HG03108 (cell line): ENCODE measurements around the gene KRT27.

ENCODE experiments used
- ATAC-seq: cut with Tn5 transposase; IDR thresholded peaks from one replicate; pipeline ENCODE4 v1.9.1; 2021; ENCODE audit warnings: moderate library complexity; ENCODE audit not compliant: unreplicated experiment

KRT27 gene

GRCh38 chr17:40810494-40810893, 28.1 kb upstream of the KRT27 start:
- no peak for ATAC-seq

GRCh38 chr17:40809721-40810421, 27.5 kb upstream of the KRT27 start:
- ATAC-seq, result no peak

- ATAC-seq, result no peak
These were observed 23.8 kb upstream of the KRT27 start for GRCh38 chr17:40806131-40806530.

- no peak for ATAC-seq
These were observed 21.3 kb upstream of the KRT27 start for GRCh38 chr17:40803617-40804082.

GRCh38 chr17:40801157-40801556, 18.8 kb upstream of the KRT27 start:
- no peak for ATAC-seq

- no peak for ATAC-seq
These were observed 18.0 kb upstream of the KRT27 start for GRCh38 chr17:40800381-40800780.

- ATAC-seq, result no peak
These were observed 17.5 kb upstream of the KRT27 start, which contains the start of gene KRT28 for GRCh38 chr17:40799859-40800258. TSS of gene KRT28 (minus strand) at chr17:40799959. CDS start at chr17:40799893, 66 bp downstream.

- ATAC-seq, result no peak
These were observed 14.5 kb upstream of the KRT27 start for GRCh38 chr17:40796846-40797245.

GRCh38 chr17:40795019-40795667, 12.8 kb upstream of the KRT27 start:
- ATAC-seq, result no peak

- ATAC-seq, result no peak
These were observed 12.1 kb upstream of the KRT27 start for GRCh38 chr17:40794466-40794865.

GRCh38 chr17:40793832-40794231, 11.5 kb upstream of the KRT27 start:
- no peak for ATAC-seq

- ATAC-seq, result no peak
These were observed 9.6 kb upstream of the KRT27 start for GRCh38 chr17:40791787-40792436.

- no peak for ATAC-seq
These were observed 8.8 kb upstream of the KRT27 start for GRCh38 chr17:40791111-40791510.

GRCh38 chr17:40779181-40779909, 3.0 kb downstream of the KRT27 start:
- no peak for ATAC-seq

- ATAC-seq, result no peak
These were observed 3.9 kb downstream of the KRT27 start for GRCh38 chr17:40778461-40778860.

- no peak for ATAC-seq
These were observed 4.4 kb downstream of the KRT27 start for GRCh38 chr17:40777971-40778370.

GRCh38 chr17:40777459-40777858, 4.9 kb downstream of the KRT27 start:
- ATAC-seq, result no peak

- no peak for ATAC-seq
These were observed 6.4 kb downstream of the KRT27 start for GRCh38 chr17:40775945-40776344.

GRCh38 chr17:40772101-40772500, 10.2 kb downstream of the KRT27 start, which contains the start of gene KRT26:
TSS of gene KRT26 (minus strand) at chr17:40772201. CDS start at chr17:40772113, 88 bp downstream.
- ATAC-seq, result no peak

- no peak for ATAC-seq
These were observed 16.7 kb downstream of the KRT27 start for GRCh38 chr17:40765657-40766056.

GRCh38 chr17:40763752-40764151, 18.6 kb downstream of the KRT27 start:
- ATAC-seq, result no peak
